Activated CD4-positive, alpha-beta T cell treated with anti-CD3 and anti-CD28 coated beads, Interleukin-2, amount 10 ng/mL, durations not matched to agents 24 days and 14 days (primary cell): Measurements from ENCODE around the gene RGS7. TPM values are rescaled to one million over a fixed set of nuclear protein-coding genes. Genes with fewer than 3 reads are reported as not detected.

Experiments used
- DNase-seq: peaks from one replicate; pipeline ENCODE4 v3.0.0; 2022
- H3K27ac Mint-ChIP-seq: one replicate; pipeline ENCODE4 v1.8.0; 2022; ENCODE audit warnings: mild to moderate bottlenecking, mixed read lengths
- H3K27me3 Mint-ChIP-seq: one replicate; pipeline ENCODE4 v1.8.0; 2022; ENCODE audit warnings: mixed read lengths
- H3K36me3 Mint-ChIP-seq: one replicate; pipeline ENCODE4 v1.8.0; 2022; ENCODE audit warnings: low read depth, mild to moderate bottlenecking, mixed read lengths
- H3K4me1 Mint-ChIP-seq: one replicate; pipeline ENCODE4 v1.8.0; 2021; ENCODE audit warnings: mixed read lengths
- H3K4me3 Mint-ChIP-seq: one replicate; pipeline ENCODE4 v1.8.0; 2022; ENCODE audit warnings: mild to moderate bottlenecking, moderate library complexity, mixed read lengths
- H3K9me3 Mint-ChIP-seq: one replicate; pipeline ENCODE4 v1.8.0; 2021; ENCODE audit warnings: mixed read lengths
- intact Hi-C: fragments of 100-400 bp; cut with micrococcal nuclease; formaldehyde crosslinking; loops from one replicate; pipeline ENCODE4 v1.15.1; 2023
- total RNA-seq: library from RNA; stranded (reverse); gene quantifications from 2 replicates; pipeline ENCODE4 v1.2.3, GENCODE V29; 2022

RGS7 gene
- total RNA-seq, 1 donor from 2014 or later = not detected

DNA sequence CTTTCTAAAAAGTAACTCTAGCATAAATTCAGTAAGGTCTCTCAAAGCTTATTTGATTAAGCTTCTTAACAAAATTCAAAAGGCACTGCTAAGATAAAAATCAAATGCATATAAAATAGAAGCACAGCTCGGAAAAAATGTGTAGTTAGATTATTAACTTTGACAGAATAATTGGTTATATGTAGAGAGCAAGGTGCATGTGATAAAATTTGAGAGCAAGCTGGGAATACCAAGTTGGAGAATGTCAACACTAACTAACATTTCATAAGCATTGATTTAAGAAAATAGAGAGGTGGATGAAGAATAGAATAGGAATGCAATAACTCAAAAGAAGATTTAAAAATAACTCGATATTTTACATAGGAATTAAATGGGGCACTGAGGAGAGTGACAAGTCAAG, 540.5 kb downstream of the RGS7 start:
- no peak for DNase-seq
- Mint-ChIP-seq H3K4me3 (no peak overlapping the region), H3K4me1 (no peaks in the 10 kb centered on the region), H3K27ac (no peak overlapping the region), H3K27me3 (no peaks in the 10 kb centered on the region), H3K36me3 (no peaks in the 10 kb centered on the region), H3K9me3 (no peaks in the 10 kb centered on the region)
- intact Hi-C loops = no loop called here

GRCh38 chr1:240813720-240814119, 543.3 kb downstream of the RGS7 start:
- Mint-ChIP-seq H3K27me3 (no peaks in the 10 kb centered on the region), H3K9me3 (no peaks in the 10 kb centered on the region), H3K4me1 (no peaks in the 10 kb centered on the region), H3K36me3 (no peaks in the 10 kb centered on the region), H3K4me3 (no peak overlapping the region), H3K27ac (no peak overlapping the region)
- intact Hi-C loops = no loop called here
- no peak for DNase-seq

GRCh38 chr1:240811256-240811655, 545.7 kb downstream of the RGS7 start:
- no peak overlapping the region for H3K4me3 Mint-ChIP-seq
- H3K4me1 Mint-ChIP-seq = no peaks in the 10 kb centered on the region
- no peaks in the 10 kb centered on the region for H3K9me3 Mint-ChIP-seq
- H3K27ac Mint-ChIP-seq = no peak overlapping the region
- no peaks in the 10 kb centered on the region for H3K36me3 Mint-ChIP-seq
- no peaks in the 10 kb centered on the region for H3K27me3 Mint-ChIP-seq
- DNase-seq = no peak
- intact Hi-C loops = no loop called here

- H3K27me3 Mint-ChIP-seq = no peaks in the 10 kb centered on the region
- H3K27ac Mint-ChIP-seq = no peak overlapping the region
- H3K9me3 Mint-ChIP-seq = no peaks in the 10 kb centered on the region
- no peaks in the 10 kb centered on the region for H3K4me1 Mint-ChIP-seq
- intact Hi-C loops = no loop called here
- no peak for DNase-seq
- H3K4me3 Mint-ChIP-seq = no peak overlapping the region
- H3K36me3 Mint-ChIP-seq = no peaks in the 10 kb centered on the region
Observed at GRCh38 chr1:240808381-240808780, 548.6 kb downstream of the RGS7 start.

DNA sequence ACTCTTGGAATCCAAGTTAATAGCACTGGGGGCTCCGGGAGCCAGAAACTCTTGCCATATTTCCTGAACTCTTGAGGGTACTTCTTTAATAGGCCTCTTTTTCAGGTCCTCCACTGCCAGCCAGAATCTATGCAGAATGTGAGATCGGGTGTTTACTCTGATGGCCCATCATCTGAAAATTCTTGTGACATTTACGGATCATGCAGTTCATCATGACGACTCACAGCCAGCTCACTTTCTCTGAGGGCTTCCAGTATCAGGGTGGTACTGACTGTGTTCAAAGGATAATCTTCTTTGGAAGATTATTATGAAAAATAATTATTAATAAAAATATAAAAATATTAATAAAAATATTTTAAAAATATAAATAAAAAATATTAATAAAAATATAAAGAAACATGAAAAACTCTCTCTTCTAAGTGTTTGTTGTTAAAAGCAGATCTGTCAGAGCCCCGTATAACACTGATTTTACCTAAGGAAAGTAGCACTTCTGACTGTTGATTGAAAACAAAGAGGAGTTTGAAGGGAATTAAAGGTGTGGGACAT, 550.7 kb downstream of the RGS7 start:
- no peak for DNase-seq
- H3K9me3 Mint-ChIP-seq = no peaks in the 10 kb centered on the region
- no peaks in the 10 kb centered on the region for H3K27me3 Mint-ChIP-seq
- no peak overlapping the region for H3K27ac Mint-ChIP-seq
- H3K4me3 Mint-ChIP-seq = no peak overlapping the region
- intact Hi-C loops = no loop called here
- H3K4me1 Mint-ChIP-seq = no peaks in the 10 kb centered on the region
- H3K36me3 Mint-ChIP-seq = no peaks in the 10 kb centered on the region

DNA sequence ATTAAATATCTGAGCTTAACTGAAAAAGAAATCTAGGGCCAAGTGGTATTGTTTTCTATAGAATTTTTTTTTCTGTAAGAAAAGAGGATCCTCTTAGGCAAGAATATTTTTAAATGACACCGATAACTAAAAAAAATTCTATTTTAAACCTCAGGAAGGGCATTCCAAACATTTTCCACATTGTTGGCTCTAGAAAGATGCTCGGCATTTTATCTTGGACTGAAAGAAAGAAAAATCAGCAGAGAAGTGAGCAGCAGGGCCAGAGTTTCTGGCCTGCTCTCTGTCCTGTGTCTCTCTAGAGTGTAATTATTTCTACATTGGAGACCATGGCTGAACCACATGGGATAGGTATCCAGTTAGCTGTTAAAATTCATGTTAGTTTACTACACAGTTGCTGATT, 552.5 kb downstream of the RGS7 start:
- intact Hi-C loops = no loop called here
- Mint-ChIP-seq H3K36me3 (no peaks in the 10 kb centered on the region), H3K27me3 (no peaks in the 10 kb centered on the region), H3K4me3 (no peak overlapping the region), H3K4me1 (no peaks in the 10 kb centered on the region), H3K27ac (no peak overlapping the region), H3K9me3 (no peaks in the 10 kb centered on the region)
- DNase-seq = no peak

- no peak for DNase-seq
- no peaks in the 10 kb centered on the region for H3K9me3 Mint-ChIP-seq
- H3K4me3 Mint-ChIP-seq = no peak overlapping the region
- intact Hi-C loops = no loop called here
- no peaks in the 10 kb centered on the region for H3K27me3 Mint-ChIP-seq
- H3K4me1 Mint-ChIP-seq = no peaks in the 10 kb centered on the region
- no peaks in the 10 kb centered on the region for H3K36me3 Mint-ChIP-seq
- H3K27ac Mint-ChIP-seq = no peak overlapping the region
Observed at GRCh38 chr1:240803151-240803550, 553.9 kb downstream of the RGS7 start.

GRCh38 chr1:240802271-240802670, 554.7 kb downstream of the RGS7 start:
- Mint-ChIP-seq H3K27me3 (no peaks in the 10 kb centered on the region), H3K36me3 (no peaks in the 10 kb centered on the region), H3K9me3 (no peaks in the 10 kb centered on the region), H3K27ac (no peak overlapping the region), H3K4me3 (no peak overlapping the region), H3K4me1 (no peaks in the 10 kb centered on the region)
- no peak for DNase-seq
- intact Hi-C loops = no loop called here

- Mint-ChIP-seq H3K4me3 (no peak overlapping the region), H3K27me3 (no peaks in the 10 kb centered on the region), H3K4me1 (no peaks in the 10 kb centered on the region), H3K36me3 (no peaks in the 10 kb centered on the region), H3K27ac (no peak overlapping the region), H3K9me3 (no peaks in the 10 kb centered on the region)
- intact Hi-C loops = no loop called here
- DNase-seq = no peak
Observed at GRCh38 chr1:240801442-240801841, 555.6 kb downstream of the RGS7 start.

DNA sequence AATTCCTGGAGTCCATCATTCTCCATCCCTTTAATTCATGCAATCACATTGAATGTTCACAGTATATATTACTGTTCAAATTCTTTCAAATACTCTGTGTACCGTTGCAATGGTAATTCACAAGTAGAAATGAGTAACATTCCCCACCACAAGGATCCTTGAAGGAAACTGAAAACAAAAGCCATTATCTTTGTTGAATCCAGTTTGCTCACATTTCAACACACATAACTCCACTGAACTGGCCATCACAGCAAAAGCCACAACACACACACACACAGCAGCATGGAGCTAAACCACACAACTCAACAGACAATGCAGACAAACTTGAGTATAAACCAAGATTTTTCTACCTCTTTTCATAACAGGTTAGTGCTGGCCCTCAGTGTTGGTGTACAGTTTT, 556.7 kb downstream of the RGS7 start:
- H3K4me1 Mint-ChIP-seq = no peaks in the 10 kb centered on the region
- no peaks in the 10 kb centered on the region for H3K9me3 Mint-ChIP-seq
- no peaks in the 10 kb centered on the region for H3K36me3 Mint-ChIP-seq
- H3K4me3 Mint-ChIP-seq = no peak overlapping the region
- DNase-seq = no peak
- H3K27me3 Mint-ChIP-seq = no peaks in the 10 kb centered on the region
- H3K27ac Mint-ChIP-seq = no peak overlapping the region
- intact Hi-C loops = no loop called here

- H3K27me3 Mint-ChIP-seq = no peaks in the 10 kb centered on the region
- no peaks in the 10 kb centered on the region for H3K4me1 Mint-ChIP-seq
- H3K4me3 Mint-ChIP-seq = no peak overlapping the region
- no peak overlapping the region for H3K27ac Mint-ChIP-seq
- intact Hi-C loops = no loop called here
- H3K36me3 Mint-ChIP-seq = no peaks in the 10 kb centered on the region
- no peak for DNase-seq
- H3K9me3 Mint-ChIP-seq = no peaks in the 10 kb centered on the region
Observed at GRCh38 chr1:240797050-240797449, 560.0 kb downstream of the RGS7 start.

DNA sequence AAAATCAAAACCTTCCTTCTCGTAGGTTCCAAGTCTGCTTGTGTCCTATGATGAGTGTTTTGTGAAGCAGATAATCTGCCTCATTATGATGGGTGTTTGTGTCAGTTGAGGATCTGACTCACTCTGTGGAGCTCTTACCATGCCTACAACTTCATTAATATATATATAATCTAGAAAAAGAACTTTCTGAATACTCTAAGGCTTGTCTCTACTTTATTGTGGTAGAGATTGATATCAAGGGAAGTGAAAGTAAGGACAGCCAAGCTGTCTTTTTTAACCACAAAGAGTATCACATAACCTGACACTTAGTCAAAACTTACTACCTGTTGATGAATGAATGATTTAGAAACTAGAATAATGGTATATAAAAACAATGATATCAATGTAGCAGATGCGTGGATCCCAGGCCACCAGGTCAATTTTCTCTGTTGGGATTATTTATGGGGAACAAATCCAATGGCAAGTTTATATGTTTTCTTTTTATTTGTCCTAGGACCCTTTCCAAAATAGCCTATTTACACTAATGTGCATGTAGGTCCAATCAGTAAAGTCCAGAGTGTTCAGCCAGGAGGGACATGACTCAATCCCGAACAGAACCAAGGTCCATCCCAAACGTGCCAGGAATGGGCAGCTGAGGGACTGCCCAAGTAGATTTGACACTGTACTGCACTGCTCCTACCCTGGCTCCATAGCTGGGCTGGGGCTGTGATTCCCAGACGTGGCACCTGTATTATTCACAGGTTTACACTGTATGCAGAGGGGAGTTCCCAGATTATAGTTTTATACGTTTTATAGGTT, 562.8 kb downstream of the RGS7 start:
- Mint-ChIP-seq H3K4me3 (no peak overlapping the region), H3K9me3 (no peaks in the 10 kb centered on the region), H3K27me3 (no peaks in the 10 kb centered on the region), H3K4me1 (no peaks in the 10 kb centered on the region), H3K36me3 (no peaks in the 10 kb centered on the region), H3K27ac (no peak overlapping the region)
- intact Hi-C loops = no loop called here
- DNase-seq = no peak

DNA sequence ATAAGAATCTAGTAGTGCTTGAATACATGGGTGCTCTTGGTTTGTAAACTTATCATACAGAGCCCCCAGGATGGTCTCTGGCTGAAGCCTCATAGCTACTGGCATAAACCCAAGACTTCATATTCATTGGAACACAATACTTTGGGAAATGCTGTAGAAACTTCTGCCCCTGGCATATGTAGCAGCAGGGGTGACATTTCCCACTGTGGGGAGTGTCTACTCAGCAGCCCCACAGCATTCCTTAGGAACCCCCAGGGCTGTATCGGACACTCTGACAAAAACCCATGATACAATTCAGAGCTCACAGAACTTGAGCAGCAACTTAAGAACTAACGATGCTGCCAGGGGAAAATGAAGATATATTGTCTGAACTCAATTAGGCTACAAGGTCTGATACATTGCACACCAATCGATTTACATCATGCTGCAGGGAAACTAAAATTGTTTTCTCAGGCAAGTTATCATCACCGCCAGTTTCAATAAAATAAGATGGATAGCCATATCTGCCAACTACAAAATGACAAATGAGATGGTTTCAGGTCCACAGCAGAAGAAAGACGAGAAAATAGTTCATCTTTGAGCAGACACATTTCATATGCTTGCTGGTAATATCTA, 564.0 kb downstream of the RGS7 start:
- H3K27ac Mint-ChIP-seq = no peak overlapping the region
- H3K4me3 Mint-ChIP-seq = no peak overlapping the region
- intact Hi-C loops = no loop called here
- H3K36me3 Mint-ChIP-seq = no peaks in the 10 kb centered on the region
- H3K27me3 Mint-ChIP-seq = no peaks in the 10 kb centered on the region
- H3K4me1 Mint-ChIP-seq = no peaks in the 10 kb centered on the region
- H3K9me3 Mint-ChIP-seq = no peaks in the 10 kb centered on the region
- DNase-seq = no peak

- no peaks in the 10 kb centered on the region for H3K4me1 Mint-ChIP-seq
- intact Hi-C loops = no loop called here
- H3K9me3 Mint-ChIP-seq = no peaks in the 10 kb centered on the region
- no peak overlapping the region for H3K4me3 Mint-ChIP-seq
- no peaks in the 10 kb centered on the region for H3K27me3 Mint-ChIP-seq
- no peak overlapping the region for H3K27ac Mint-ChIP-seq
- H3K36me3 Mint-ChIP-seq = no peaks in the 10 kb centered on the region
- no peak for DNase-seq
Observed at GRCh38 chr1:240790856-240791255, 566.1 kb downstream of the RGS7 start.
